Measurements from ENCODE around the gene ARID1B.

ARID1B gene

GRCh38 chr6:156881687-156882629 lies 104.8 kb downstream of the ARID1B start:
- Histone ChIP-seq H3K4me1 (ENCODE audit: control insufficient read depth, insufficient read depth, low read length) (peaks cover 52% of the 10 kb centered on the region), H3K36me3 (ENCODE audit: control insufficient read depth, insufficient read depth, low read length) (no peaks in the 10 kb centered on the region), H3K9ac (ENCODE audit: low read length) (no peak overlapping the region), H3K9me3 (ENCODE audit: control insufficient read depth, low read length) (no peaks in the 10 kb centered on the region), H3K4me3 (ENCODE audit: low read length) (no peak overlapping the region), H3K27me3 (ENCODE audit: control insufficient read depth, insufficient read depth, low read length) (no peaks in the 10 kb centered on the region)

- H3K9ac ChIP-seq (ENCODE audit: low read length), result peak overlapping the region; percentile 42
- no peak overlapping the region for H3K4me3 ChIP-seq (ENCODE audit: low read length)
- peaks cover 63% of the 10 kb centered on the region for H3K4me1 ChIP-seq (ENCODE audit: control insufficient read depth, insufficient read depth, low read length)
- H3K27me3 ChIP-seq (ENCODE audit: control insufficient read depth, insufficient read depth, low read length), result no peaks in the 10 kb centered on the region
- no peaks in the 10 kb centered on the region for H3K9me3 ChIP-seq (ENCODE audit: control insufficient read depth, low read length)
- H3K36me3 ChIP-seq (ENCODE audit: control insufficient read depth, insufficient read depth, low read length), result no peaks in the 10 kb centered on the region
Measured at GRCh38 chr6:156883497-156884252, 106.5 kb downstream of the ARID1B start.

- H3K27me3 ChIP-seq (ENCODE audit: control insufficient read depth, insufficient read depth, low read length), result no peaks in the 10 kb centered on the region
- no peaks in the 10 kb centered on the region for H3K36me3 ChIP-seq (ENCODE audit: control insufficient read depth, insufficient read depth, low read length)
- H3K9me3 ChIP-seq (ENCODE audit: control insufficient read depth, low read length), result no peaks in the 10 kb centered on the region
- H3K9ac ChIP-seq (ENCODE audit: low read length), result no peak overlapping the region
- peaks cover 63% of the 10 kb centered on the region for H3K4me1 ChIP-seq (ENCODE audit: control insufficient read depth, insufficient read depth, low read length)
- H3K4me3 ChIP-seq (ENCODE audit: low read length), result no peak overlapping the region
Measured at GRCh38 chr6:156884306-156884705, 107.1 kb downstream of the ARID1B start.

- Histone ChIP-seq H3K27me3 (ENCODE audit: control insufficient read depth, insufficient read depth, low read length) (no peaks in the 10 kb centered on the region), H3K36me3 (ENCODE audit: control insufficient read depth, insufficient read depth, low read length) (no peaks in the 10 kb centered on the region), H3K4me1 (ENCODE audit: control insufficient read depth, insufficient read depth, low read length) (peaks cover 57% of the 10 kb centered on the region), H3K4me3 (ENCODE audit: low read length) (no peak overlapping the region), H3K9me3 (ENCODE audit: control insufficient read depth, low read length) (no peaks in the 10 kb centered on the region), H3K9ac (ENCODE audit: low read length) (no peak overlapping the region)
Measured at GRCh38 chr6:156885562-156885961, 108.4 kb downstream of the ARID1B start.

GRCh38 chr6:156886409-156886808 lies 109.2 kb downstream of the ARID1B start:
- Histone ChIP-seq H3K36me3 (ENCODE audit: control insufficient read depth, insufficient read depth, low read length) (no peaks in the 10 kb centered on the region), H3K9ac (ENCODE audit: low read length) (peak overlapping the region; percentile 42), H3K4me3 (ENCODE audit: low read length) (peak overlapping the region; percentile 11), H3K9me3 (ENCODE audit: control insufficient read depth, low read length) (no peaks in the 10 kb centered on the region), H3K27me3 (ENCODE audit: control insufficient read depth, insufficient read depth, low read length) (no peaks in the 10 kb centered on the region), H3K4me1 (ENCODE audit: control insufficient read depth, insufficient read depth, low read length) (peaks cover 51% of the 10 kb centered on the region)

- no peak overlapping the region for H3K4me3 ChIP-seq (ENCODE audit: low read length)
- peaks cover 42% of the 10 kb centered on the region for H3K4me1 ChIP-seq (ENCODE audit: control insufficient read depth, insufficient read depth, low read length)
- H3K9ac ChIP-seq (ENCODE audit: low read length), result no peak overlapping the region
- H3K36me3 ChIP-seq (ENCODE audit: control insufficient read depth, insufficient read depth, low read length), result no peaks in the 10 kb centered on the region
- H3K27me3 ChIP-seq (ENCODE audit: control insufficient read depth, insufficient read depth, low read length), result no peaks in the 10 kb centered on the region
- H3K9me3 ChIP-seq (ENCODE audit: control insufficient read depth, low read length), result no peaks in the 10 kb centered on the region
Measured at GRCh38 chr6:156887623-156888269, 110.6 kb downstream of the ARID1B start.

- Histone ChIP-seq H3K4me3 (ENCODE audit: low read length) (no peak overlapping the region), H3K9ac (ENCODE audit: low read length) (no peak overlapping the region), H3K9me3 (ENCODE audit: control insufficient read depth, low read length) (no peaks in the 10 kb centered on the region), H3K4me1 (ENCODE audit: control insufficient read depth, insufficient read depth, low read length) (peaks cover 26% of the 10 kb centered on the region), H3K36me3 (ENCODE audit: control insufficient read depth, insufficient read depth, low read length) (no peaks in the 10 kb centered on the region), H3K27me3 (ENCODE audit: control insufficient read depth, insufficient read depth, low read length) (no peaks in the 10 kb centered on the region)
Measured at GRCh38 chr6:156889469-156889868, 112.3 kb downstream of the ARID1B start.

GRCh38 chr6:156889986-156890385 lies 112.8 kb downstream of the ARID1B start:
- peaks cover 21% of the 10 kb centered on the region for H3K4me1 ChIP-seq (ENCODE audit: control insufficient read depth, insufficient read depth, low read length)
- no peak overlapping the region for H3K9ac ChIP-seq (ENCODE audit: low read length)

GRCh38 chr6:156890627-156891314 lies 113.6 kb downstream of the ARID1B start:
- no peaks in the 10 kb centered on the region for H3K9me3 ChIP-seq (ENCODE audit: control insufficient read depth, low read length)
- no peaks in the 10 kb centered on the region for H3K27me3 ChIP-seq (ENCODE audit: control insufficient read depth, insufficient read depth, low read length)
- no peaks in the 10 kb centered on the region for H3K36me3 ChIP-seq (ENCODE audit: control insufficient read depth, insufficient read depth, low read length)
- no peak overlapping the region for H3K4me3 ChIP-seq (ENCODE audit: low read length)
- no peak overlapping the region for H3K9ac ChIP-seq (ENCODE audit: low read length)
- peaks cover 17% of the 10 kb centered on the region for H3K4me1 ChIP-seq (ENCODE audit: control insufficient read depth, insufficient read depth, low read length)

More at GRCh38 chr6:156889986-156890385, 112.8 kb downstream of the ARID1B start:
- no peak overlapping the region for H3K4me3 ChIP-seq (ENCODE audit: low read length)
- H3K36me3 ChIP-seq (ENCODE audit: control insufficient read depth, insufficient read depth, low read length), result no peaks in the 10 kb centered on the region
- no peaks in the 10 kb centered on the region for H3K9me3 ChIP-seq (ENCODE audit: control insufficient read depth, low read length)
- no peaks in the 10 kb centered on the region for H3K27me3 ChIP-seq (ENCODE audit: control insufficient read depth, insufficient read depth, low read length)

- Histone ChIP-seq H3K4me1 (ENCODE audit: control insufficient read depth, insufficient read depth, low read length) (peaks cover 11% of the 10 kb centered on the region), H3K9ac (ENCODE audit: low read length) (no peak overlapping the region), H3K36me3 (ENCODE audit: control insufficient read depth, insufficient read depth, low read length) (no peaks in the 10 kb centered on the region), H3K27me3 (ENCODE audit: control insufficient read depth, insufficient read depth, low read length) (no peaks in the 10 kb centered on the region), H3K4me3 (ENCODE audit: low read length) (no peak overlapping the region), H3K9me3 (ENCODE audit: control insufficient read depth, low read length) (no peaks in the 10 kb centered on the region)
Measured at GRCh38 chr6:156897907-156898531, 120.8 kb downstream of the ARID1B start.

- peaks cover 11% of the 10 kb centered on the region for H3K4me1 ChIP-seq (ENCODE audit: control insufficient read depth, insufficient read depth, low read length)
- H3K36me3 ChIP-seq (ENCODE audit: control insufficient read depth, insufficient read depth, low read length), result no peaks in the 10 kb centered on the region
- H3K27me3 ChIP-seq (ENCODE audit: control insufficient read depth, insufficient read depth, low read length), result no peaks in the 10 kb centered on the region
- no peak overlapping the region for H3K4me3 ChIP-seq (ENCODE audit: low read length)
- H3K9me3 ChIP-seq (ENCODE audit: control insufficient read depth, low read length), result no peaks in the 10 kb centered on the region
- H3K9ac ChIP-seq (ENCODE audit: low read length), result no peak overlapping the region
Measured at GRCh38 chr6:156899071-156899470, 121.9 kb downstream of the ARID1B start.

Data from mucosa of stomach (tissue), 1 donor.